ENCODE data around the gene SEMA3E.

SEMA3E gene

GRCh38 chr7:83347945-83348444 lies 300.9 kb downstream of the SEMA3E start:
- peak; percentile 47 for DNase-seq (ENCODE audit: low spot score)

DNA sequence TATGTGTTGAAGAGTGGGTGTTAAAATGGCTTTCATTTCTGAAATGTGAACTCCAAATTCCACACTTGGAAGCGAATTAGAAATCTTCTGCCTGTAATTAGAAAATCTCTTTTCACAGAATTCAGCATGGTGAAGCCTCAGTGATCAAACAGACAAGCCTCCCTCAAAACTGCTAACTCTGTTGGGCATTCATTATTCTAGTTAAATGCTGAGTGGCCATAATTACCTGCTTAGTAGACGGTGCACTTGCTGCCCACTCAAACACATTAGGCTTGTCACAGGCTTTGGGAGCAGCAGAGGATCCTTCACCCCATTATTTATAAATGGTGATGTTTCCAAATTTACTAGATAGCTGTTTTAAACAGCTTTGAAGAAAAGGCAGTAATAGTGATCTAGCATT lies 309.0 kb downstream of the SEMA3E start:
- no peak for DNase-seq (ENCODE audit: low spot score)

- DNase-seq (ENCODE audit: low spot score) = no peak
Measured at GRCh38 chr7:83338277-83338950, 310.5 kb downstream of the SEMA3E start.

- no peak for DNase-seq (ENCODE audit: low spot score)
Measured at GRCh38 chr7:83337050-83337449, 311.9 kb downstream of the SEMA3E start.

DNA sequence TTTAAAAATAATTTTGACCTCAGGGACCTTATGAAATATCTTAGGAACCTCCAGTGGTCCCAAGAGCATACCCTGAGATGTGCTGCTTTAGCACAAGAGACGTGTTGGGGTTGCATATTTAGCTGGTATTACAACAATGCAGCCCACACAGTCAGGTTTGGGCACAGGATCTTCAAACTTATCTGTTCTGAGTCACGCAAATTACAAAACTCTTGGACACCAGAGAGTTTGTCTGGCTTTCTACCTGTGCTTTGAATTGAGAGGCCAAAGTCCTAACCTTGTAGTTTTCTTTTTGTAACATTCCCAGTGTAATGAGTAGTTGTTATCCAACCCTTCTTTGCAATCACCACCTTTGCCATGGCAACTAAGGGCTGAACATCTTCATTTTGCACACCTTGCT lies 322.7 kb downstream of the SEMA3E start:
- no peak for DNase-seq (ENCODE audit: low spot score)

GRCh38 chr7:83325083-83325482 lies 323.9 kb downstream of the SEMA3E start:
- no peak for DNase-seq (ENCODE audit: low spot score)

- no peak for DNase-seq (ENCODE audit: low spot score)
Measured at GRCh38 chr7:83324596-83324995, 324.3 kb downstream of the SEMA3E start.

GRCh38 chr7:83321011-83321410 lies 327.9 kb downstream of the SEMA3E start:
- DNase-seq (ENCODE audit: low spot score) = no peak

DNA sequence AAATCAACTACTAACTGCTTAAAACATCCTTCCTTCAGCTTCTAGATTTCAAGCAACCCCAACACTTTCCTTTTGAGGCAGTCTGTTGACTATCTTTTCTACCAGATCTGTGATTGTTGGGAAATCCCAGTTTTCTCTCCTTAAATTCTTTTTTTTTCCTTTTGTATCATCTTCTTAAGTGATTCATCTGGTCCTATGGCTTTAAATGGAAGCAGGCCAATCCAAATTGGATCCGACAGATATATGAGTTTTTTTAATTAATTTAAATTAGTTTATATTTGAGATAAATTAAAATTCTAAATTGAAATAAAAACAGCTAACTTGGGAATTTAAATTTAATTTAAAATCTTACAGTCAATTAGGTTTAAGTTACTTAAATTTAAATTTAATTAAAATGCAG lies 335.0 kb downstream of the SEMA3E start:
- no peak for DNase-seq (ENCODE audit: low spot score)
